K562 (cell line): Measurements from ENCODE around the gene CRTC3. TPM values are rescaled to one million over a fixed set of nuclear protein-coding genes. Genes with fewer than 3 reads are reported as not detected.
A peak's percentile ranks its signal among the peaks of the same experiment; 100 is the strongest.

Source experiments
- CHD7 ChIP-seq: fragments of 200-600 bp; sonication (generic); IDR thresholded peaks from one replicate; pipeline ENCODE4 v1.6.1; 2012; ENCODE audit warnings: mild to moderate bottlenecking, low read depth, low read length, inconsistent platforms
- CXXC5 ChIP-seq: fragments of 250-450 bp; sonication (Bioruptor Pico); IDR thresholded peaks from 2 replicates; pipeline ENCODE4 v1.8.0; 2022; ENCODE audit warnings: inconsistent platforms, mild to moderate bottlenecking, moderate library complexity
- JUND ChIP-seq, 2 experiments: IDR thresholded peaks; 2 replicates in 1 of 2; 3 replicates in 1 of 2; pipeline ENCODE4 v1.6.1; 2011; ENCODE audit warnings: borderline replicate concordance in 2 of 2, low read depth in 2 of 2, low read length in 2 of 2, improper control_type of control experiment in 1 of 2, missing biosample characterization in 1 of 2, missing genetic modification characterization in 1 of 2, missing genetic modification reagents in 1 of 2
- MAZ ChIP-seq, 2 experiments: fragments of 450-650 bp in 1 of 2; sonication (generic) in 1 of 2; formaldehyde crosslinking; IDR thresholded peaks in 1 of 2; conservative IDR thresholded peaks in 1 of 2; 2 replicates each; pipeline versions ENCODE4 v1.4.0 to v1.5.0; 2020; ENCODE audit warnings: mild to moderate bottlenecking in 1 of 2, missing genetic modification reagents in 1 of 2
- PHF21A ChIP-seq: fragments of 450-650 bp; IDR thresholded peaks from 2 replicates; pipeline ENCODE4 v1.6.1; 2017; ENCODE audit warnings: low read depth, borderline replicate concordance
- SAP30 ChIP-seq: fragments of 200-600 bp; sonication (generic); IDR thresholded peaks from 2 replicates; pipeline ENCODE4 v1.6.1; 2012; ENCODE audit warnings: borderline replicate concordance, low read depth, mild to moderate bottlenecking, moderate library complexity, low read length, control low read depth, inconsistent platforms; ENCODE audit not compliant: insufficient read depth, poor library complexity, severe bottlenecking
- SP1 ChIP-seq: sonication (generic); formaldehyde crosslinking; IDR thresholded peaks from 2 replicates; pipeline ENCODE4 v1.8.1; 2022; ENCODE audit warnings: mild to moderate bottlenecking, missing genetic modification reagents
- TARDBP ChIP-seq: fragments of 450-650 bp; IDR thresholded peaks from 2 replicates; pipeline ENCODE4 v1.6.1; 2016
- U2AF1 ChIP-seq: fragments of 200-400 bp; formaldehyde crosslinking; optimal IDR thresholded peaks from 2 replicates; pipeline ENCODE3; 2017; ENCODE audit warnings: mild to moderate bottlenecking, low read depth, low read length, moderate library complexity
- ZBTB17 ChIP-seq: fragments of 450-650 bp; formaldehyde crosslinking; IDR thresholded peaks from 2 replicates; pipeline ENCODE4 v1.4.0; 2020; ENCODE audit warnings: mild to moderate bottlenecking
- ZNF121 ChIP-seq: sonication (generic); formaldehyde crosslinking; conservative IDR thresholded peaks from 2 replicates; pipeline ENCODE4 v1.8.0; 2022; ENCODE audit warnings: missing genetic modification reagents
- ZNF263 ChIP-seq: sonication (generic); formaldehyde crosslinking; IDR thresholded peaks from 2 replicates; pipeline ENCODE4 v1.8.0; 2022; ENCODE audit warnings: mild to moderate bottlenecking, missing genetic modification reagents, borderline replicate concordance
- ZNF436 ChIP-seq: fragments of 250-450, 450-650 bp; sonication (Bioruptor Pico); formaldehyde crosslinking; IDR thresholded peaks from 2 replicates; pipeline ENCODE4 v1.7.0; 2020; ENCODE audit warnings: mild to moderate bottlenecking
- ZNF778 ChIP-seq: fragments of 450-650 bp; formaldehyde crosslinking; IDR thresholded peaks from 2 replicates; pipeline ENCODE4 v1.4.0; 2020; ENCODE audit warnings: mild to moderate bottlenecking, moderate library complexity
- polyA plus RNA-seq, 8 experiments: library from polyadenylated mRNA; depleted of rRNA in 4 of 8; stranded (reverse) in 5 of 8; unstranded in 3 of 8; fragments of >200 nt; fragmentation: Nextera tagmentation in 2 of 8; fragmentation: Illumina TruSeq in 1 of 8; extraction: Ambion mirVana in 2 of 8; extraction: Trizol in 1 of 8; gene quantifications; 2 replicates each; pipeline versions ENCODE4 v1.2.1 to v1.2.3, GENCODE V29; 2011 to 2014; ENCODE audit warnings: inconsistent platforms in 1 of 8, missing spikeins in 1 of 8
- total RNA-seq, 7 experiments: library from RNA; depleted of rRNA in 6 of 7; stranded (reverse); fragments of >200 nt in 6 of 7; fragmentation: Illumina TruSeq in 2 of 7; extraction: Trizol in 2 of 7; gene quantifications; 2 replicates each; pipeline versions ENCODE4 v1.2.1 to v1.2.3, GENCODE V29; 2011 to 2021; ENCODE audit warnings: low replicate concordance in 1 of 7

The CRTC3 gene
- total and polyA plus RNA-seq, 9 of the 15 experiments (the other 6 are each of a cell fraction or from before 2014, with no cell fraction given), result 1.2 to 19.0 (median 11.6) TPM

- TF ChIP-seq CHD7 (no peak), MAZ (CRISPR knock-in tag; conservative IDR thresholded peaks at IDR 0.05 in 1 of 2, IDR thresholded peaks at IDR 0.05 in 1 of 2) (peak in 1 of 2 experiments; percentile 51; a peak in 1 of 4 replicates), SAP30 (no peak), ZNF121 (no peak), TARDBP (no peak), ZBTB17 (CRISPR knock-in tag) (0 out of 2 replicates have a peak, but pooled peaks have one; percentile 79), PHF21A (no peak), SP1 (CRISPR knock-in tag) (0 out of 2 replicates have a peak, but pooled peaks have one; percentile 37), JUND (IDR thresholded peaks at IDR 0.05; ENCODE audit: borderline replicate concordance, low read depth, low read length) (no peak), JUND (tag; IDR thresholded peaks at IDR 0.05; ENCODE audit: borderline replicate concordance, low read depth, low read length) (0 out of 3 replicates have a peak, but pooled peaks have one; percentile 12), CXXC5 (CRISPR knock-in tag) (peak; percentile 48; the same call in 1 of the 2 replicates), ZNF778 (CRISPR knock-in tag) (no peak), U2AF1 (no peak), ZNF436 (no peak), ZNF263 (CRISPR knock-in tag) (peak; percentile 58; the same call in 1 of the 2 replicates)
Observed at GRCh38 chr15:90598031-90598577, 68.4 kb downstream of the CRTC3 start (continued).
